Activated CD4-positive, alpha-beta memory T cell treated with anti-CD3 and anti-CD28 coated beads for 36 hours (primary cell): ENCODE data around the gene TBC1D7. TPM values are rescaled to one million over a fixed set of nuclear protein-coding genes. Genes with fewer than 3 reads are reported as not detected.

Experiments
- CTCF ChIA-PET: fragments of 350-600 bp; sonication (Branson Sonifier 250); formaldehyde crosslinking; loops from one replicate; lab custom pipeline; 2021; ENCODE audit warnings: antibody characterized with exemption, inconsistent platforms; lab: Charles Lee
- POLR2A ChIA-PET: fragments of 350-600 bp; sonication (Branson Sonifier 250); formaldehyde crosslinking; loops from one replicate; lab custom pipeline; 2021; ENCODE audit warnings: antibody characterized with exemption; lab: Charles Lee
- DNase-seq: peaks from one replicate; pipeline ENCODE4 v3.0.0-alpha.2; 2020
- H3K27ac Mint-ChIP-seq: one replicate; pipeline ENCODE4 v1.8.0; 2021; ENCODE audit warnings: mixed read lengths
- H3K27me3 Mint-ChIP-seq: one replicate; pipeline ENCODE4 v1.8.0; 2021; ENCODE audit warnings: mixed read lengths
- H3K36me3 Mint-ChIP-seq: one replicate; pipeline ENCODE4 v1.8.0; 2021; ENCODE audit warnings: mixed read lengths
- H3K4me1 Mint-ChIP-seq: one replicate; pipeline ENCODE4 v1.8.0; 2021; ENCODE audit warnings: low read depth, mixed read lengths
- H3K4me3 Mint-ChIP-seq: one replicate; pipeline ENCODE4 v1.8.0; 2021; ENCODE audit warnings: mild to moderate bottlenecking, mixed read lengths
- H3K9me3 Mint-ChIP-seq: one replicate; pipeline ENCODE4 v1.8.0; 2021; ENCODE audit warnings: mixed read lengths
- intact Hi-C: fragments of 100-400 bp; cut with micrococcal nuclease; formaldehyde crosslinking; loops from one replicate; pipeline ENCODE4 v1.15.1; 2023
- total RNA-seq, 2 experiments: library from RNA; stranded (reverse); gene quantifications; one replicate each; pipeline ENCODE4 v1.2.3, GENCODE V29; 2021

TBC1D7 gene
- total RNA-seq, 2 experiments from 2014 or later: 20.6 to 21.7 TPM

DNA sequence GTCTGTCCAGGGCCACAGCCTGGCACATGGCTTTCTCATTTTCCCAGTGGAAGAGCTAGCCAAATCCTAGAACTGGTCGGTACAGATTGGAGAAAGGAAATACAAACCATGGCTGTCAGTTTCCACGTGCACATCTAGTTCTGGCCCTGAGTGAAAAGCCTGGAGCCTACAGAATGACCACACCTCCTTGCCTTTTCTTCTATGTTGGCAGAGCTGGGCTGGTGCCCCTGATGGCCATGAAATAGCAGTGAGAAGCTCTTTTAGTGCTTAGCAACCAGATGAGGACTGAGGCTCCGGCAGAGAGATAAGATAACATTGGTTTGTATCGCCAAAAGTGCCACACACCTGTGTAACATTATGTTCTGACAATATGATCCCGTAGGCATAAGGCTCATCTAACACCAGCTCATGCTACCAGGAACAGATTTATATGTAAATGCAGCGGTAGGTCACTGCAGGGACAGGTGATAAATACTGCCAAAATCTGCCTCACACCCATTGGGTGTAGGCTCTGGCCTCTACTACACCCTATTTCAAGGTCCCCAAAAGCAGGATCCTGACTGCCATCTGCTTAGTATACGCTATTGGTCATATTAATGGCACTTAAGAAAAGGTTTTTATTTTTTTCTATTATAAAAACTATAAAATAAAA, 39.9 kb upstream of the TBC1D7 start:
- CTCF ChIA-PET: no interaction called here
- no peak for DNase-seq
- intact Hi-C loops: no loop called here

GRCh38 chr6:13367396-13367795, 39.1 kb upstream of the TBC1D7 start:
- ChIA-PET CTCF (no interaction called here), POLR2A (no interaction called here)
- intact Hi-C loops: no loop called here
- no peak overlapping the region for H3K27ac Mint-ChIP-seq
- H3K27me3 Mint-ChIP-seq: no peaks in the 10 kb centered on the region
- H3K9me3 Mint-ChIP-seq: no peaks in the 10 kb centered on the region
- no peaks in the 10 kb centered on the region for H3K4me1 Mint-ChIP-seq
- H3K4me3 Mint-ChIP-seq: no peak overlapping the region
- DNase-seq: no peak
- H3K36me3 Mint-ChIP-seq: no peaks in the 10 kb centered on the region

More for the DNA sequence above, 39.9 kb upstream of the TBC1D7 start:
- POLR2A ChIA-PET: no interaction called here
- no peaks in the 10 kb centered on the region for H3K36me3 Mint-ChIP-seq
- H3K9me3 Mint-ChIP-seq: no peaks in the 10 kb centered on the region
- no peaks in the 10 kb centered on the region for H3K27me3 Mint-ChIP-seq
- peaks cover 2% of the 10 kb centered on the region for H3K4me1 Mint-ChIP-seq
- no peak overlapping the region for H3K27ac Mint-ChIP-seq
- H3K4me3 Mint-ChIP-seq: no peak overlapping the region

- H3K4me1 Mint-ChIP-seq: no peaks in the 10 kb centered on the region
- no peaks in the 10 kb centered on the region for H3K27me3 Mint-ChIP-seq
- H3K4me3 Mint-ChIP-seq: no peak overlapping the region
- H3K9me3 Mint-ChIP-seq: no peaks in the 10 kb centered on the region
- CTCF ChIA-PET: no interaction called here
- no peaks in the 10 kb centered on the region for H3K36me3 Mint-ChIP-seq
- intact Hi-C loops: no loop called here
- no peak for DNase-seq
- POLR2A ChIA-PET: no interaction called here
- H3K27ac Mint-ChIP-seq: no peak overlapping the region
Measured at GRCh38 chr6:13365320-13365719, 37.0 kb upstream of the TBC1D7 start.

GRCh38 chr6:13364842-13365241, 36.5 kb upstream of the TBC1D7 start:
- Mint-ChIP-seq H3K36me3 (no peaks in the 10 kb centered on the region), H3K27ac (no peak overlapping the region), H3K9me3 (no peaks in the 10 kb centered on the region), H3K4me3 (no peak overlapping the region), H3K4me1 (no peaks in the 10 kb centered on the region), H3K27me3 (no peaks in the 10 kb centered on the region)
- no peak for DNase-seq
- ChIA-PET CTCF (no interaction called here), POLR2A (no interaction called here)
- intact Hi-C loops: no loop called here

GRCh38 chr6:13362412-13362811, 34.1 kb upstream of the TBC1D7 start:
- ChIA-PET CTCF (no interaction called here), POLR2A (no interaction called here)
- Mint-ChIP-seq H3K27me3 (no peaks in the 10 kb centered on the region), H3K27ac (no peak overlapping the region), H3K4me3 (no peak overlapping the region), H3K9me3 (no peaks in the 10 kb centered on the region), H3K4me1 (peaks cover 5% of the 10 kb centered on the region), H3K36me3 (no peaks in the 10 kb centered on the region)
- DNase-seq: no peak
- intact Hi-C loops: no loop called here

DNA sequence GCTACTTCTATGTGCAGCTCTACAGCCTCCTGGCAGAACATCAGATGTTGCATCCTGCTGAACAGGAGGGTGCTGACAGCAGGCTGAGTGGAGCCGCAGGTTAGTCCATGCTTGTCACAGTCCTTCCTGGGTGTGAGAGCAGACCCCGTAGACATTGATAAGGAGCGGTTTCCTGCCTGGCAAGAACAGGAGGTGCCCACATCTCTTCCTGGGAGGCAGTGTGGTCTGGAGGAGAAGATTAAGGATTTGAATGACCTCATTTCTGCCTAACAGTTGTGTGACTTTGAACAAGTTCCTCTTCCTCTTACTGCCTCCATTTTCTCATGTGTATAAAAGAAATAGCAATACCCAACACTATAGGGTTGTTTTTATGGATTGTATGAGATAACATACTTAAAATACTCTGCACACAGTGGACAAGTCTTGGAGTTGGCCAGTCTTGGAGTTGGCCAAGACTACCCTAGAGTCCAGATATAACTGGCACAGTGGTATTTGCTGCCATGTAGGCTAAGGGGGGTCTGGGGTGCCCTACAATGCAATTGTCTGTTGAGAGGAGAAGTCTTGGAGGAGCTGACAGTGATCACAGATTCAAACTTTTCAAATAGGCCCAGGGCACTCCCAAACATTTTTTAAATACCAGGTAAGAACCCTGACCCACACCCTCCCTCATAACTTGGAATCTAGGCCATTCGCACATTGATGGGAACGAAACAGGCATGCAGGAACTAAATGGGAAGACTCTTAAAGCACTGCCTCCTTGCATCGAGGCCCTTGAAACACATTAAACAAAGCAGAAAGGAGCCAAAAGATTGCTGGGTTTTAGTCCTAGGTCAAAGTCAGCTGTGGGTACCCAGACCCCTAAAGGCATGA, 32.6 kb upstream of the TBC1D7 start:
- Mint-ChIP-seq H3K27me3 (no peaks in the 10 kb centered on the region), H3K4me1 (peaks cover 19% of the 10 kb centered on the region), H3K9me3 (no peaks in the 10 kb centered on the region), H3K27ac (no peak overlapping the region), H3K4me3 (no peak overlapping the region), H3K36me3 (no peaks in the 10 kb centered on the region)
- DNase-seq: no peak
- POLR2A ChIA-PET: no interaction called here
- intact Hi-C loops: no loop called here
- CTCF ChIA-PET: no interaction called here

GRCh38 chr6:13359287-13359686, 30.9 kb upstream of the TBC1D7 start:
- intact Hi-C loops: loop anchor here (5.0 to 10.0 kb wide), 2 partner anchors 406 to 1572 kb away; no protein-coding TSS in a partner anchor
- Mint-ChIP-seq H3K9me3 (no peaks in the 10 kb centered on the region), H3K27me3 (no peaks in the 10 kb centered on the region), H3K36me3 (no peaks in the 10 kb centered on the region), H3K4me3 (no peak overlapping the region), H3K4me1 (peaks cover 35% of the 10 kb centered on the region), H3K27ac (no peak overlapping the region)
- DNase-seq: no peak
- ChIA-PET POLR2A (no interaction called here), CTCF (no interaction called here)

GRCh38 chr6:13358511-13358910, 30.2 kb upstream of the TBC1D7 start:
- H3K27me3 Mint-ChIP-seq: no peaks in the 10 kb centered on the region
- no peaks in the 10 kb centered on the region for H3K9me3 Mint-ChIP-seq
- ChIA-PET CTCF (interaction anchor here (0.7 to 1.6 kb wide), 5 partner anchors 30 to 217 kb away, joined by 3 to 6 read pairs (median 3); partner anchors contain the start of genes SIRT5 and TBC1D7), POLR2A (no interaction called here)
- no peak for DNase-seq
- H3K36me3 Mint-ChIP-seq: no peaks in the 10 kb centered on the region
- intact Hi-C loops: loop anchor here (5.0 to 10.0 kb wide), 2 partner anchors 406 to 1571 kb away; no protein-coding TSS in a partner anchor
- H3K4me3 Mint-ChIP-seq: no peak overlapping the region
- no peak overlapping the region for H3K27ac Mint-ChIP-seq
- H3K4me1 Mint-ChIP-seq: peaks cover 41% of the 10 kb centered on the region

GRCh38 chr6:13357551-13358075, 29.3 kb upstream of the TBC1D7 start:
- POLR2A ChIA-PET: interaction anchor here (1.1 kb wide), 1 partner anchor 218 kb away, joined by 3 read pairs; no protein-coding TSS in a partner anchor
- Mint-ChIP-seq H3K4me3 (no peak overlapping the region), H3K9me3 (no peaks in the 10 kb centered on the region), H3K36me3 (no peaks in the 10 kb centered on the region), H3K27me3 (no peaks in the 10 kb centered on the region), H3K27ac (no peak overlapping the region), H3K4me1 (peaks cover 45% of the 10 kb centered on the region)
- CTCF ChIA-PET: interaction anchor here (0.7 to 1.6 kb wide), 8 partner anchors 17 to 217 kb away, joined by 3 to 6 read pairs (median 4); partner anchors contain the start of genes SIRT5 and TBC1D7
- intact Hi-C loops: loop anchor here (5.0 to 10.0 kb wide), 2 partner anchors 407 to 1570 kb away; no protein-coding TSS in a partner anchor
- DNase-seq: peak; percentile 21

- Mint-ChIP-seq H3K36me3 (no peaks in the 10 kb centered on the region), H3K9me3 (no peaks in the 10 kb centered on the region), H3K27ac (peak overlapping the region; percentile 97), H3K4me1 (peaks cover 45% of the 10 kb centered on the region), H3K27me3 (no peaks in the 10 kb centered on the region), H3K4me3 (peak overlapping the region; percentile 56)
- ChIA-PET CTCF (interaction anchor here (0.7 to 2.4 kb wide), 7 partner anchors 24 to 259 kb away, joined by 3 to 16 read pairs (median 3); partner anchors contain the start of genes NOL7 and SIRT5), POLR2A (interaction anchor here (0.8 to 3.2 kb wide), 5 partner anchors 19 to 219 kb away, joined by 3 to 12 read pairs (median 5); partner anchors contain the start of genes SIRT5 and TBC1D7)
- DNase-seq: peak; percentile 35
- intact Hi-C loops: loop anchor here (1.0 to 10.0 kb wide), 11 partner anchors 15 to 1569 kb away; no protein-coding TSS in a partner anchor
Measured at GRCh38 chr6:13355999-13356785, 27.9 kb upstream of the TBC1D7 start.
